K562 (cell line): ENCODE measurements around the gene PHOSPHO1. TPM values are rescaled to one million over a fixed set of nuclear protein-coding genes. Genes with fewer than 3 reads are reported as not detected.

ENCODE experiments used
- ATAC-seq: fragments of 200-7000 bp; cut with Tn5 transposase; 3 replicates; pipeline ENCODE4 v1.9.1; 2020; ENCODE audit warnings: moderate library complexity
- BruUV-seq: library from RNA; stranded (reverse); fragments of 400-500 nt; replicated peaks from 2 replicates; lab custom pipeline; 2021; lab: Mats Ljungman, UMichigan
- CTCF ChIA-PET: fragments of 300-600 bp; formaldehyde crosslinking; extraction: SDS; loops from one replicate; lab custom pipeline; 2021; ENCODE audit warnings: low intra/inter-chr PET ratio; lab: Yijun Ruan, JAX
- POLR2A ChIA-PET: fragments of 300-600, 350-650 bp; sonication (Branson Sonifier 250); formaldehyde crosslinking; extraction: SDS; loops from one replicate; lab custom pipeline; 2021; ENCODE audit warnings: antibody characterized with exemption, inconsistent platforms; lab: Yijun Ruan, JAX
- DNase-seq, 4 experiments: peaks; one replicate each; pipeline versions ENCODE4 v3.0.0 to v3.0.0-alpha.2; 2011 to 2018; ENCODE audit warnings: low spot score in 3 of 4, mixed read lengths in 3 of 4; ENCODE audit errors: extremely low read depth in 1 of 4
- FAIRE-seq: peaks from 2 replicates; lab custom pipeline; 2011; peaks lifted over from hg19 to GRCh38; lab: Jason Lieb, UNC
- H2AFZ ChIP-seq: 2 replicates; pipeline ENCODE4 v1.6.0; 2011; ENCODE audit warnings: low read depth, low read length, control low read depth, inconsistent platforms
- H3K27ac ChIP-seq: fragments of 200-600 bp; 3 replicates; pipeline ENCODE4 v1.8.0; 2011; ENCODE audit warnings: low read depth, mild to moderate bottlenecking, control low read depth, inconsistent platforms, low read length, moderate library complexity, mixed read lengths; ENCODE audit errors: extremely low read depth
- H3K27me3 ChIP-seq, 2 experiments: fragments of 300-600 bp in 1 of 2; 2 replicates in 1 of 2; 3 replicates in 1 of 2; pipeline versions ENCODE4 v1.6.0 to v1.8.0; 2011; ENCODE audit warnings: inconsistent platforms in 2 of 2, low read length in 2 of 2, mild to moderate bottlenecking in 1 of 2, mixed read lengths in 1 of 2, moderate library complexity in 1 of 2; ENCODE audit not compliant: control insufficient read depth in 2 of 2, insufficient read depth in 2 of 2
- H3K36me3 ChIP-seq: fragments of 300-600 bp; 3 replicates; pipeline ENCODE4 v1.8.0; 2011; ENCODE audit warnings: mild to moderate bottlenecking, low read length, inconsistent platforms; ENCODE audit not compliant: control insufficient read depth, insufficient read depth
- H3K4me1 ChIP-seq, 2 experiments: fragments of 200-600 bp in 1 of 2; replicated peaks in 1 of 2; 2 replicates in 1 of 2; 3 replicates in 1 of 2; pipeline versions ENCODE4 v1.5.1 to v1.8.0; 2011; ENCODE audit warnings: inconsistent platforms in 2 of 2, low read length in 2 of 2, mild to moderate bottlenecking in 1 of 2, mixed read lengths in 1 of 2, moderate library complexity in 1 of 2; ENCODE audit not compliant: control insufficient read depth in 2 of 2, insufficient read depth in 2 of 2
- H3K4me2 ChIP-seq: 2 replicates; pipeline ENCODE4 v1.6.1; 2011; ENCODE audit warnings: low read length, control low read depth, inconsistent platforms, mixed read lengths; ENCODE audit not compliant: insufficient read depth
- H3K4me3 ChIP-seq: fragments of 200-600 bp; sonication (generic), shearing (Covaris generic); 2 replicates; pipeline ENCODE4 v1.5.1; 2016; ENCODE audit warnings: control low read depth, inconsistent platforms
- H3K79me2 ChIP-seq: fragments of 200-600 bp; 3 replicates; pipeline ENCODE4 v1.8.0; 2011; ENCODE audit warnings: low read length, inconsistent platforms; ENCODE audit not compliant: control insufficient read depth, insufficient read depth
- H3K9ac ChIP-seq, 2 experiments: 2 replicates each; pipeline versions ENCODE4 v1.6.0 to v1.6.1; 2011; ENCODE audit warnings: low read depth in 2 of 2, low read length in 2 of 2, control low read depth in 1 of 2, inconsistent platforms in 1 of 2, mild to moderate bottlenecking in 1 of 2, mixed read lengths in 1 of 2; ENCODE audit not compliant: insufficient read depth in 1 of 2
- H3K9me1 ChIP-seq: one replicate; pipeline ENCODE4 v1.6.0; 2011; ENCODE audit warnings: inconsistent platforms, mild to moderate bottlenecking, low read length, moderate library complexity; ENCODE audit not compliant: control insufficient read depth, insufficient read depth
- H3K9me3 ChIP-seq: replicated peaks from 2 replicates; pipeline ENCODE4 v1.5.1; 2011; ENCODE audit warnings: low read depth, low read length, inconsistent platforms; ENCODE audit not compliant: control insufficient read depth, insufficient read depth
- H4K20me1 ChIP-seq: replicated peaks from 2 replicates; pipeline ENCODE4 v1.6.1; 2011; ENCODE audit warnings: low read length, inconsistent platforms, mixed read lengths; ENCODE audit not compliant: control insufficient read depth, insufficient read depth
- ETV1 ChIP-seq: fragments of 450-650 bp; conservative IDR thresholded peaks from 2 replicates; pipeline ENCODE4 v1.6.1; 2016; ENCODE audit warnings: missing genetic modification characterization, control low read depth, low read depth, missing compliant biosample characterization
- ETV6 ChIP-seq, 3 experiments: fragments of 150-350 bp in 1 of 3; sonication (generic) in 1 of 3; formaldehyde crosslinking in 1 of 3; IDR thresholded peaks; 2 replicates each; pipeline versions ENCODE4 v1.6.1 to v1.8.0; 2014 to 2022; ENCODE audit warnings: borderline replicate concordance in 2 of 3, low read depth in 2 of 3, antibody characterized with exemption in 1 of 3, low read length in 1 of 3, mild to moderate bottlenecking in 1 of 3, missing genetic modification reagents in 1 of 3
- MCM2 ChIP-seq: fragments of 450-650 bp; IDR thresholded peaks from 2 replicates; pipeline ENCODE4 v1.6.1; 2017; ENCODE audit warnings: low read depth, mild to moderate bottlenecking
- PATZ1 ChIP-seq: fragments of 250-450 bp; sonication (Bioruptor Pico); IDR thresholded peaks from 2 replicates; pipeline ENCODE4 v1.5.0; 2020; ENCODE audit warnings: mild to moderate bottlenecking, borderline replicate concordance
- PRMT5 ChIP-seq: sonication (generic); formaldehyde crosslinking; IDR thresholded peaks from 2 replicates; pipeline ENCODE4 v1.5.0; 2020; ENCODE audit warnings: missing genetic modification reagents
- RBM17 ChIP-seq: fragments of 200-400 bp; formaldehyde crosslinking; IDR thresholded peaks from 2 replicates; pipeline ENCODE4 v1.6.1; 2017; ENCODE audit warnings: low read depth, mild to moderate bottlenecking, low read length, borderline replicate concordance
- SMARCA4 ChIP-seq: fragments of 450-650 bp; IDR thresholded peaks from 2 replicates; pipeline ENCODE4 v1.6.1; 2016
- SRSF3 ChIP-seq: fragments of 200-400 bp; formaldehyde crosslinking; IDR thresholded peaks from 2 replicates; pipeline ENCODE4 v1.6.1; 2016; ENCODE audit warnings: mild to moderate bottlenecking, low read length, moderate library complexity; ENCODE audit not compliant: insufficient read depth
- TARDBP ChIP-seq: fragments of 450-650 bp; IDR thresholded peaks from 2 replicates; pipeline ENCODE4 v1.6.1; 2016
- ZBTB1 ChIP-seq: sonication (generic); formaldehyde crosslinking; IDR thresholded peaks from 2 replicates; pipeline ENCODE4 v1.8.1; 2023; ENCODE audit warnings: missing genetic modification reagents, low read depth, mild to moderate bottlenecking, borderline replicate concordance
- ZFP30 ChIP-seq: fragments of 250-450 bp; sonication (Bioruptor Pico); IDR thresholded peaks from 2 replicates; pipeline ENCODE4 v1.8.0; 2022; ENCODE audit warnings: moderate library complexity, mild to moderate bottlenecking, inconsistent platforms, borderline replicate concordance
- ZNF311 ChIP-seq: fragments of 250-450 bp; sonication (Bioruptor Pico); IDR thresholded peaks from 2 replicates; pipeline ENCODE4 v1.4.0; 2020; ENCODE audit warnings: mild to moderate bottlenecking, moderate library complexity
- WGBS: fragments of 100-300 bp; shearing (Covaris generic); methylation state at CpG from one replicate; pipeline ENCODE4 v1.1.6; 2016; ENCODE audit warnings: low coverage, mixed read lengths; ENCODE audit not compliant: insufficient coverage; ENCODE audit errors: missing lambda C conversion rate; 5-methylcytosine and 5-hydroxymethylcytosine counted together
- in situ Hi-C: fragments of 300-500 bp; cut with MboI; formaldehyde crosslinking; loops from 4 replicates; pipeline ENCODE4 v1.15.0; 2018; ENCODE audit warnings: inconsistent platforms, mixed read lengths
- intact Hi-C: fragments of 100-400 bp; cut with micrococcal nuclease; formaldehyde crosslinking; loops from 2 replicates; pipeline ENCODE4 v1.14.2; 2022
- polyA plus RNA-seq, 8 experiments: library from polyadenylated mRNA; depleted of rRNA in 4 of 8; stranded (reverse) in 5 of 8; unstranded in 3 of 8; fragments of >200 nt; fragmentation: Nextera tagmentation in 2 of 8; fragmentation: Illumina TruSeq in 1 of 8; extraction: Ambion mirVana in 2 of 8; extraction: Trizol in 1 of 8; gene quantifications; 2 replicates each; pipeline versions ENCODE4 v1.2.1 to v1.2.3, GENCODE V29; 2011 to 2014; ENCODE audit warnings: inconsistent platforms in 1 of 8, missing spikeins in 1 of 8
- total RNA-seq, 7 experiments: library from RNA; depleted of rRNA in 6 of 7; stranded (reverse); fragments of >200 nt in 6 of 7; fragmentation: Illumina TruSeq in 2 of 7; extraction: Trizol in 2 of 7; gene quantifications; 2 replicates each; pipeline versions ENCODE4 v1.2.1 to v1.2.3, GENCODE V29; 2011 to 2021; ENCODE audit warnings: low replicate concordance in 1 of 7
- TF ChIP-seq, protein P1 (sequence below): fragments of 250-450 bp; sonication (Bioruptor Pico); IDR thresholded peaks from 2 replicates; pipeline ENCODE4 v1.5.0; 2022; ENCODE audit warnings: mild to moderate bottlenecking
- TF ChIP-seq, protein P2 (sequence below): sonication (generic); formaldehyde crosslinking; IDR thresholded peaks from 2 replicates; pipeline ENCODE4 v1.8.0; 2023; ENCODE audit warnings: mild to moderate bottlenecking, missing genetic modification reagents

The PHOSPHO1 gene
- total and polyA plus RNA-seq, 9 of the 15 experiments (the other 6 are each of a cell fraction or from before 2014, with no cell fraction given), result 0.06 to 0.07 TPM; not detected in 7

GRCh38 chr17:49187301-49187700, 43.3 kb downstream of the PHOSPHO1 start:
- no peak overlapping the region for H3K4me3 ChIP-seq
- no peaks in the 10 kb centered on the region for H3K27me3 ChIP-seq
- FAIRE-seq (no peak), ATAC-seq (no peak), DNase-seq (no peak)
- H3K36me3 ChIP-seq, result no peaks in the 10 kb centered on the region
- no peak overlapping the region for H2AFZ ChIP-seq
- H4K20me1 ChIP-seq, result no peaks in the 10 kb centered on the region
- CTCF ChIA-PET, result no interaction called here
- 2% methylated on average over 3 of the region's 3 CpGs for WGBS
- POLR2A ChIA-PET, result no interaction called here
- BruUV-seq, result no TSS peak
- 0 out of 2 replicates have a peak, but pooled peaks cover 3% of the 10 kb centered on the region for H3K9me3 ChIP-seq
- intact Hi-C loops (no loop called here), in situ Hi-C loops (no loop called here)
- no peaks in the 10 kb centered on the region for H3K79me2 ChIP-seq
- H3K27ac ChIP-seq, result no peak overlapping the region
- H3K4me2 ChIP-seq, result no peak overlapping the region
- no peak overlapping the region for H3K9ac ChIP-seq
- peaks cover 0 to 5% of the 10 kb centered on the region in 2 experiments; a peak in 2 of 5 replicates for H3K4me1 ChIP-seq
- no peaks in the 10 kb centered on the region for H3K9me1 ChIP-seq
- no peak for TF ChIP-seq SRSF3
- TF ChIP-seq MCM2, result no peak
- no peak for TF ChIP-seq ZFP30 (CRISPR knock-in tag)
- TF ChIP-seq ZBTB1 (CRISPR knock-in tag), result no peak
- TF ChIP-seq SMARCA4, result no peak
- no peak for TF ChIP-seq PRMT5
- TF ChIP-seq ETV1 (tag), result no peak
- no peak for TF ChIP-seq RBM17
- TF ChIP-seq PATZ1 (CRISPR knock-in tag), result no peak
- no peak for TF ChIP-seq TARDBP
- TF ChIP-seq, protein P1, sequence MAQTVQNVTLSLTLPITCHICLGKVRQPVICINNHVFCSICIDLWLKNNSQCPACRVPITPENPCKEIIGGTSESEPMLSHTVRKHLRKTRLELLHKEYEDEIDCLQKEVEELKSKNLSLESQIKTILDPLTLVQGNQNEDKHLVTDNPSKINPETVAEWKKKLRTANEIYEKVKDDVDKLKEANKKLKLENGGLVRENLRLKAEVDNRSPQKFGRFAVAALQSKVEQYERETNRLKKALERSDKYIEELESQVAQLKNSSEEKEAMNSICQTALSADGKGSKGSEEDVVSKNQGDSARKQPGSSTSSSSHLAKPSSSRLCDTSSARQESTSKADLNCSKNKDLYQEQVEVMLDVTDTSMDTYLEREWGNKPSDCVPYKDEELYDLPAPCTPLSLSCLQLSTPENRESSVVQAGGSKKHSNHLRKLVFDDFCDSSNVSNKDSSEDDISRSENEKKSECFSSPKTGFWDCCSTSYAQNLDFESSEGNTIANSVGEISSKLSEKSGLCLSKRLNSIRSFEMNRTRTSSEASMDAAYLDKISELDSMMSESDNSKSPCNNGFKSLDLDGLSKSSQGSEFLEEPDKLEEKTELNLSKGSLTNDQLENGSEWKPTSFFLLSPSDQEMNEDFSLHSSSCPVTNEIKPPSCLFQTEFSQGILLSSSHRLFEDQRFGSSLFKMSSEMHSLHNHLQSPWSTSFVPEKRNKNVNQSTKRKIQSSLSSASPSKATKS (CRISPR knock-in tag), result no peak
- no peak for TF ChIP-seq ETV6 (IDR thresholded peaks at IDR 0.05; ENCODE audit: borderline replicate concordance in 1 of 2, low read depth in 2 of 2, low read length in 1 of 2)
- no peak for TF ChIP-seq ETV6 (CRISPR knock-in tag; IDR thresholded peaks at IDR 0.05; ENCODE audit: borderline replicate concordance)
- no peak for TF ChIP-seq ZNF311
- TF ChIP-seq, protein P2, sequence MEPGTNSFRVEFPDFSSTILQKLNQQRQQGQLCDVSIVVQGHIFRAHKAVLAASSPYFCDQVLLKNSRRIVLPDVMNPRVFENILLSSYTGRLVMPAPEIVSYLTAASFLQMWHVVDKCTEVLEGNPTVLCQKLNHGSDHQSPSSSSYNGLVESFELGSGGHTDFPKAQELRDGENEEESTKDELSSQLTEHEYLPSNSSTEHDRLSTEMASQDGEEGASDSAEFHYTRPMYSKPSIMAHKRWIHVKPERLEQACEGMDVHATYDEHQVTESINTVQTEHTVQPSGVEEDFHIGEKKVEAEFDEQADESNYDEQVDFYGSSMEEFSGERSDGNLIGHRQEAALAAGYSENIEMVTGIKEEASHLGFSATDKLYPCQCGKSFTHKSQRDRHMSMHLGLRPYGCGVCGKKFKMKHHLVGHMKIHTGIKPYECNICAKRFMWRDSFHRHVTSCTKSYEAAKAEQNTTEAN (CRISPR knock-in tag), result no peak
